DOHH2 (cell line): ENCODE data around the gene MYH7.

Source experiments
- EZH2phosphoT487 ChIP-seq: fragments of 200-600 bp; sonication (generic); IDR thresholded peaks from 2 replicates; pipeline ENCODE4 v1.6.1; 2017; ENCODE audit warnings: borderline replicate concordance, mild to moderate bottlenecking, antibody characterized with exemption, low read length, moderate library complexity, mixed read lengths
- TF ChIP-seq, protein P1 (sequence below): fragments of 200-600 bp; sonication (generic); IDR thresholded peaks from one replicate; pipeline ENCODE4 v1.5.1; 2014; ENCODE audit warnings: antibody characterized with exemption, mild to moderate bottlenecking, low read depth, low read length; ENCODE audit not compliant: poor library complexity, severe bottlenecking

DNA sequence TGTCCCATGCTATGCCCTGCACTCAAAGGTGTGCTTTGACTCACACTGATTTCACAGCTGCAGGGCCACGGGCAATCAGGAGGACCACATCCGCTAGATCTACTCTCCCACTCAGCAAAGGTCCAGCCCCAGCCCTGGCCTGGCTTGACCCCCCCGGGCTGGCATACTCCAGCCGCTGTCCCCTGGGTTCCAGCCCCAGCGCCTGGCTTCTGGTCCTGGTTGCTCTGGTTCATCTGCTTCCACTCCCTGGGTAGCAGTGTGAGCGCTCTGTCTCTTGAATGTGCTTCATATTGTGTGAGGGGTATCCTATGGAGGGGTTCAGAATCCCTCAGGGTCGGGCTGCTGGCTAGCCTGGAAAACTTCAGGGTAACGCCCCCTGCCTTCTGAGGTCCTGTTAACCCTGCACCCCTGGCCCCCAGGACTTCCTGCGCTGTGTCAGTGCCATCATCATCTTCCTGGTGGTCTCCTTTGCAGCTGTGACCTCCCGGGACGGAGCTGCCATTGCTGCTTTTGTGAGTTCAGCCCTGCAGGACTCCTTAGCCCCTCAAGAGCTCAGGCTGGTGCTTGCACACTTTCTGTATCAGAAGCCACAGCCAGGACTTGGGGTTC is 56.7 kb downstream of the MYH7 start:
- TF ChIP-seq, protein P1, sequence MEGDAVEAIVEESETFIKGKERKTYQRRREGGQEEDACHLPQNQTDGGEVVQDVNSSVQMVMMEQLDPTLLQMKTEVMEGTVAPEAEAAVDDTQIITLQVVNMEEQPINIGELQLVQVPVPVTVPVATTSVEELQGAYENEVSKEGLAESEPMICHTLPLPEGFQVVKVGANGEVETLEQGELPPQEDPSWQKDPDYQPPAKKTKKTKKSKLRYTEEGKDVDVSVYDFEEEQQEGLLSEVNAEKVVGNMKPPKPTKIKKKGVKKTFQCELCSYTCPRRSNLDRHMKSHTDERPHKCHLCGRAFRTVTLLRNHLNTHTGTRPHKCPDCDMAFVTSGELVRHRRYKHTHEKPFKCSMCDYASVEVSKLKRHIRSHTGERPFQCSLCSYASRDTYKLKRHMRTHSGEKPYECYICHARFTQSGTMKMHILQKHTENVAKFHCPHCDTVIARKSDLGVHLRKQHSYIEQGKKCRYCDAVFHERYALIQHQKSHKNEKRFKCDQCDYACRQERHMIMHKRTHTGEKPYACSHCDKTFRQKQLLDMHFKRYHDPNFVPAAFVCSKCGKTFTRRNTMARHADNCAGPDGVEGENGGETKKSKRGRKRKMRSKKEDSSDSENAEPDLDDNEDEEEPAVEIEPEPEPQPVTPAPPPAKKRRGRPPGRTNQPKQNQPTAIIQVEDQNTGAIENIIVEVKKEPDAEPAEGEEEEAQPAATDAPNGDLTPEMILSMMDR, result no peak
- TF ChIP-seq EZH2phosphoT487, result no peak
